ENCODE measurements around the gene ARHGAP18. TPM values are rescaled to one million over a fixed set of nuclear protein-coding genes. Genes with fewer than 3 reads are reported as not detected.

The ARHGAP18 gene
- total and polyA plus RNA-seq, 3 experiments from 2014 or later: 5.8 to 7.2 (median 6.5) TPM

DNA sequence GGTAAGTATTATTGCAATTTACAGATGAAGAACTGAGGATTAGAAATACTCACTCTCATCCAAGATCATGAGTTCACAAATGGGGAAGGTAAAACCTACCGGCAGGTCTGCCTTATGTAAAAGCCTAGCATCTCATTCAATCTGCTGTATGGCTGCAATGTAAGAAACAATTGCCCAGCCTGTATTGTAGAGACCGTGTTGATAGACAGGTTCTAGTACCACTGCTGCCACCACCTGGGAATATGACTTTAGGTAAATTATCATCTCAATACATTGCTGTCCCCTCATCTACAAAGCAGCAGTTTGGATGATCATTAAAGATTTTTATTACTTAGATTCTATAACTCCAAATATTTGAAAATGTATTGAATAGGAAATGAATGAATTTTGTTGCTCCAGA lies 23.3 kb upstream of the ARHGAP18 start:
- Mint-ChIP-seq H3K9me3 (no peaks in the 10 kb centered on the region), H3K4me3 (no peak overlapping the region), H3K4me1 (peaks cover 14 to 28% (median 17%) of the 10 kb centered on the region in 3 donors), H3K27ac (no peak overlapping the region), H3K27me3 (no peaks in the 10 kb centered on the region), H3K36me3 (no peaks in the 10 kb centered on the region)
- POLR2A ChIA-PET: no interaction called here
- CTCF ChIA-PET: interaction anchor here (2.6 to 6.4 kb wide), 3 partner anchors 12 to 134 kb away, joined by 6 to 88 read pairs (median 38); no protein-coding TSS in a partner anchor
- Histone ChIP-seq H3K36me3 (ENCODE audit: insufficient read depth, low read length) (no peaks in the 10 kb centered on the region), H3K4me1 (ENCODE audit: insufficient read depth, low read length) (no peaks in the 10 kb centered on the region), H3K27me3 (ENCODE audit: insufficient read depth, low read length, poor library complexity, severe bottlenecking) (no peaks in the 10 kb centered on the region), H3K9me3 (ENCODE audit: low read length) (no peaks in the 10 kb centered on the region), H3K27ac (ENCODE audit: low read depth, low read length) (no peak overlapping the region), H3K4me3 (ENCODE audit: low read length) (no peak overlapping the region)
- DNase-seq: no peak

DNA sequence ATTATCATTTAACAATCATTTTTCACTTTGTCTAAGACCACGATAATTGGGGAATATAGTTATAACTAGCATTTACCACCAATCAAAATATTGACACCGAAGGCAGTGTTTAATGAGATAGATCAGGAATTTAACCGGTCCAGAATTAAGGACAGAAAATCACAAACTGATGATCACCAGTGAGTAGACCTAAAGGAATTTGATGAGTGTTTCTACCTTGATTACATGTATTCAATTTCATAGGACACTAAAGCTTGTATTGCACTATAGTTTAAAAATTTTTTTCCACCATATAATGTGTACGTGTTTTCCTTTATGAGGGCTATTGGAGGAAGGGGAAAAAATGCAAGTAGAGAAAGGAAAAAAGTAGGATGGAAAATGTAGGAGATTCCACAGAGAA lies 22.6 kb upstream of the ARHGAP18 start:
- Histone ChIP-seq H3K36me3 (ENCODE audit: insufficient read depth, low read length) (no peaks in the 10 kb centered on the region), H3K27me3 (ENCODE audit: insufficient read depth, low read length, poor library complexity, severe bottlenecking) (no peaks in the 10 kb centered on the region), H3K9me3 (ENCODE audit: low read length) (no peaks in the 10 kb centered on the region), H3K4me1 (ENCODE audit: insufficient read depth, low read length) (no peaks in the 10 kb centered on the region), H3K27ac (ENCODE audit: low read depth, low read length) (no peak overlapping the region), H3K4me3 (ENCODE audit: low read length) (no peak overlapping the region)
- no peaks in the 10 kb centered on the region for H3K27me3 Mint-ChIP-seq
- no peak for DNase-seq
- ChIA-PET POLR2A (no interaction called here), CTCF (interaction anchor here (2.6 to 6.4 kb wide), 5 partner anchors 12 to 133 kb away, joined by 6 to 88 read pairs (median 27); partner anchors contain the start of gene ARHGAP18)
- peak overlapping the region in 1 of 8 donors; percentile 52 for H3K27ac Mint-ChIP-seq
- no peaks in the 10 kb centered on the region for H3K9me3 Mint-ChIP-seq
- no peak overlapping the region for H3K4me3 Mint-ChIP-seq
- peaks cover 14 to 28% (median 17%) of the 10 kb centered on the region in 3 donors for H3K4me1 Mint-ChIP-seq
- no peaks in the 10 kb centered on the region for H3K36me3 Mint-ChIP-seq

DNA sequence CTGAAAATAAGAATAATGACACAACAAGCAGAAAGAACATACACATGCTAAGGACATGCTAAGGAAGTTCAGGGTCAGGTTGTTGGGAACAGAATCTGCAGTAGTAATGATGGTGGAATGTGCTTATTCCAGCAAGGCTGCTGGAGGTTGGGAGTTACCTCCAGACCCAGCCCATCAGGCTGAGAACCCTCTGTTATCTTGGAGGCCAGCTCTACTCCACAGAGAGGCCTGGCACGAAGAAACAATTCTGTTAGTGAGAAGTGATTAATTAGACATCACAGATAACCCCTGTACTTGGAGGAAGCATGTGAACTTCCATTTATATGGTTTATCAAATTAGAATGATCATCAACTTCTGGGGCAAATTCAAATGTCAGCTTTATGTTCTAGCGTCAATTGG lies 22.1 kb upstream of the ARHGAP18 start:
- CTCF ChIA-PET: interaction anchor here (2.6 to 6.4 kb wide), 5 partner anchors 13 to 133 kb away, joined by 6 to 88 read pairs (median 27); partner anchors contain the start of gene ARHGAP18
- POLR2A ChIA-PET: no interaction called here
- Histone ChIP-seq H3K9me3 (ENCODE audit: low read length) (no peaks in the 10 kb centered on the region), H3K27me3 (ENCODE audit: insufficient read depth, low read length, poor library complexity, severe bottlenecking) (no peaks in the 10 kb centered on the region), H3K36me3 (ENCODE audit: insufficient read depth, low read length) (no peaks in the 10 kb centered on the region), H3K27ac (ENCODE audit: low read depth, low read length) (no peak overlapping the region), H3K4me3 (ENCODE audit: low read length) (no peak overlapping the region), H3K4me1 (ENCODE audit: insufficient read depth, low read length) (no peaks in the 10 kb centered on the region)
- Mint-ChIP-seq H3K9me3 (no peaks in the 10 kb centered on the region), H3K4me1 (peaks cover 14 to 28% (median 17%) of the 10 kb centered on the region in 3 donors), H3K4me3 (no peak overlapping the region), H3K27me3 (no peaks in the 10 kb centered on the region), H3K36me3 (no peaks in the 10 kb centered on the region), H3K27ac (no peak overlapping the region)
- no peak for DNase-seq

DNA sequence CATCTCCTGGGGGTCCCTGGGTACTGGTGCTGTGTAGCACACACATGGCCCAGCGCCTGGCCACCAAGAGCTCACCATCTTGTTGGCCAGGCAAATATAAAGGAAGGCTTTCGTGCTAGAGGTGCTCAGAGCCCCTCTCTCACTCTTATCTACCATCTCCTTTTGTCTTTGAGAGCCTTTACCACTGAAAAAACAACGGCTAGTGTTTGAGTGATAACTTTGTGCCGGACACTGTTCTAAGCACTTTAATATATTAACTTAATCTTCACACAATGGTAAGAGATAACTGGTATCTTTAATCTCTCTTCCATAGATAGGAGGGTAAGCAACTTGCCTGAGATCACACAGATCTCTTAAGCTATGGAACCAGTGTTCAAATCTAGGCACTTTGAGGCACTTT lies 21.5 kb upstream of the ARHGAP18 start:
- Histone ChIP-seq H3K4me1 (ENCODE audit: insufficient read depth, low read length) (no peaks in the 10 kb centered on the region), H3K9me3 (ENCODE audit: low read length) (no peaks in the 10 kb centered on the region), H3K27me3 (ENCODE audit: insufficient read depth, low read length, poor library complexity, severe bottlenecking) (no peaks in the 10 kb centered on the region), H3K27ac (ENCODE audit: low read depth, low read length) (no peak overlapping the region), H3K4me3 (ENCODE audit: low read length) (no peak overlapping the region), H3K36me3 (ENCODE audit: insufficient read depth, low read length) (no peaks in the 10 kb centered on the region)
- CTCF ChIA-PET: interaction anchor here (1.4 to 6.4 kb wide), 10 partner anchors 11 to 290 kb away, joined by 3 to 88 read pairs (median 8); partner anchors contain the start of gene ARHGAP18
- POLR2A ChIA-PET: no interaction called here
- DNase-seq: no peak
- no peaks in the 10 kb centered on the region for H3K36me3 Mint-ChIP-seq
- H3K4me1 Mint-ChIP-seq: peaks cover 14 to 25% (median 17%) of the 10 kb centered on the region in 3 donors
- no peak overlapping the region for H3K27ac Mint-ChIP-seq
- H3K27me3 Mint-ChIP-seq: no peaks in the 10 kb centered on the region
- H3K4me3 Mint-ChIP-seq: no peak overlapping the region
- no peaks in the 10 kb centered on the region for H3K9me3 Mint-ChIP-seq

DNA sequence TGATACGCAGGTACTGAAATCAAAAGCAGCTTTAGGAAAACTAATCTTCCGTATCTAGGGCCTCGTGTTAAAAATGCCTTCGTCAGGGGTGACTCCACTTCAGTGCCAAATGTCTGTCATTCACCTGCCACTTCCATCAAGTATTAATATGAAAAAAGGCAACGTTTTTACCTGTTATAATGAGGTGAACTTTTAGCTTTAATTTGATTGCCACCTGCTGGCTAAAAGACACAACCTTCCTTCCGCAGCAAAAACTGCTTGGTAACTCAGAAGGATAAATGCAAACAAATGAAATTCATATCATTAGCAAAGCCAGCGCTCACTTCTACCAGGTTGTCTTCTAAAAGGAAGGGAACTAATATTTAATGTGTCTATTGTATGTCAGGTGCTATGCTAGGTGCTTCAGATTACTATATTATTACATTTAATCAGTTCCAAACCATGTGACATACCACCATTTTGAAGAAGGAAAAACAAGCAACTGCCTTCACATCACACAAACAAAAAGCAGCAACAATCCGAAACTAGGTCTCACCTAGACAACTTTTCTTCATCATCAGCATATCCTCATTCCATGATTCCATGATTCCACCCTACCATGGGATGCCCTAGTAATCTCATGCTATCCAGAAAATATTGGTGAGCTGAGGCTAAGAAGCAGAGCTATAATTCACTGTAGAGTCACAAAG lies 20.6 kb upstream of the ARHGAP18 start:
- H3K4me3 Mint-ChIP-seq: no peak overlapping the region
- CTCF ChIA-PET: interaction anchor here (1.0 to 6.4 kb wide), 17 partner anchors 12 to 291 kb away, joined by 3 to 88 read pairs (median 4); partner anchors contain the start of gene ARHGAP18
- peak in 3 of 5 donors; percentile 37 to 50 (median 41) for DNase-seq
- Histone ChIP-seq H3K27me3 (ENCODE audit: insufficient read depth, low read length, poor library complexity, severe bottlenecking) (no peaks in the 10 kb centered on the region), H3K36me3 (ENCODE audit: insufficient read depth, low read length) (no peaks in the 10 kb centered on the region), H3K4me1 (ENCODE audit: insufficient read depth, low read length) (no peaks in the 10 kb centered on the region), H3K4me3 (ENCODE audit: low read length) (no peak overlapping the region), H3K9me3 (ENCODE audit: low read length) (no peaks in the 10 kb centered on the region), H3K27ac (ENCODE audit: low read depth, low read length) (no peak overlapping the region)
- H3K27me3 Mint-ChIP-seq: no peaks in the 10 kb centered on the region
- no peaks in the 10 kb centered on the region for H3K9me3 Mint-ChIP-seq
- H3K36me3 Mint-ChIP-seq: no peaks in the 10 kb centered on the region
- H3K4me1 Mint-ChIP-seq: peaks cover 14 to 22% (median 16%) of the 10 kb centered on the region in 3 donors
- H3K27ac Mint-ChIP-seq: peak overlapping the region in 2 of 8 donors; percentile 33 to 37
- POLR2A ChIA-PET: no interaction called here

DNA sequence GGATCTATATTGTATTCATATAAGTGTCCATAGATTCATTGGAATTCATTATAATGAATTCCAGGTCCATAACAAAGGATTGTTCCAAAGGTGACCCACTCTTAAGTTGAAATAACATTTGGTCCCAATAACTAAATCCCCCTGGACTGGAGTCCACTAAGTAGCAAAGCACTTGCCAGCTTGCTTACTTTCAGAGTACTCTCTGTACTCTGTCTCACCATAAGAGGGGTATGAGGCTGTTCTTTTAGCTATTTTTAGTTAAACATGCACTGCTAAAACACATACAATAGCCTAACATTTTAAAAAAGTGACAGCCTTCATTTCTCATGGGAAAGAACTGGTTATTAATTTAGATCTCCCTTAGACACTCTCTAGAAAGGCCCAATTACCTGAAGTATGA lies 16.7 kb upstream of the ARHGAP18 start:
- CTCF ChIA-PET: interaction anchor here (1.2 to 1.9 kb wide), 3 partner anchors 65 to 128 kb away, joined by 3 to 12 read pairs (median 3); no protein-coding TSS in a partner anchor
- no peaks in the 10 kb centered on the region for H3K36me3 Mint-ChIP-seq
- Histone ChIP-seq H3K27ac (ENCODE audit: low read depth, low read length) (no peak overlapping the region), H3K36me3 (ENCODE audit: insufficient read depth, low read length) (no peaks in the 10 kb centered on the region), H3K27me3 (ENCODE audit: insufficient read depth, low read length, poor library complexity, severe bottlenecking) (no peaks in the 10 kb centered on the region), H3K4me1 (ENCODE audit: insufficient read depth, low read length) (no peaks in the 10 kb centered on the region), H3K4me3 (ENCODE audit: low read length) (no peak overlapping the region), H3K9me3 (ENCODE audit: low read length) (no peaks in the 10 kb centered on the region)
- no peaks in the 10 kb centered on the region for H3K27me3 Mint-ChIP-seq
- H3K4me3 Mint-ChIP-seq: no peak overlapping the region
- no peaks in the 10 kb centered on the region for H3K9me3 Mint-ChIP-seq
- DNase-seq: no peak
- H3K4me1 Mint-ChIP-seq: peaks cover 7 to 9% (median 9%) of the 10 kb centered on the region in 3 donors
- no peak overlapping the region for H3K27ac Mint-ChIP-seq
- POLR2A ChIA-PET: no interaction called here

DNA sequence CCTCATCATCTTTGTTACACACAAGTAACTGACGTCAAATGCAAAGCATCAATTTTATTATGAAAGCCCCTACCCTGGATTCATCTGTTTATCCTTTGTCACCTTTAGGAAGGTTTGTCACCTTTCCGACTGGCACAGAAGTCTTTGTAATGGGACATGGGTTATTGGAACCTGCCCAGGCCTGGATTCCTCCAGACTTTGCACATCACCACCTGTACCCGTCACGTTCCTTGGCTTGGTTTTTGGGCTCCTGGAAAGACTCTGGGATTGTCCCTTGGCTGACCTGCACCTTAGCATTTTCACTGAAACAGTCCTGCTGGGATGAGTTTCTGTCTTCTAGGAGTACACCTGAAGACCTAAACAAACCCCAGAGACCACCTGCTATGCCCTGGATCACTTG lies 15.4 kb upstream of the ARHGAP18 start:
- H3K27me3 Mint-ChIP-seq: no peaks in the 10 kb centered on the region
- Histone ChIP-seq H3K4me1 (ENCODE audit: insufficient read depth, low read length) (no peaks in the 10 kb centered on the region), H3K4me3 (ENCODE audit: low read length) (no peak overlapping the region), H3K9me3 (ENCODE audit: low read length) (no peaks in the 10 kb centered on the region), H3K36me3 (ENCODE audit: insufficient read depth, low read length) (no peaks in the 10 kb centered on the region), H3K27ac (ENCODE audit: low read depth, low read length) (no peak overlapping the region), H3K27me3 (ENCODE audit: insufficient read depth, low read length, poor library complexity, severe bottlenecking) (no peaks in the 10 kb centered on the region)
- ChIA-PET POLR2A (no interaction called here), CTCF (interaction anchor here (1.1 kb wide), 2 partner anchors 25 to 127 kb away, joined by 5 to 6 read pairs; no protein-coding TSS in a partner anchor)
- H3K9me3 Mint-ChIP-seq: no peaks in the 10 kb centered on the region
- H3K4me1 Mint-ChIP-seq: peaks cover under 1 to 2% (median 2%) of the 10 kb centered on the region in 3 donors
- no peak overlapping the region for H3K27ac Mint-ChIP-seq
- no peak overlapping the region for H3K4me3 Mint-ChIP-seq
- DNase-seq: no peak
- H3K36me3 Mint-ChIP-seq: no peaks in the 10 kb centered on the region

DNA sequence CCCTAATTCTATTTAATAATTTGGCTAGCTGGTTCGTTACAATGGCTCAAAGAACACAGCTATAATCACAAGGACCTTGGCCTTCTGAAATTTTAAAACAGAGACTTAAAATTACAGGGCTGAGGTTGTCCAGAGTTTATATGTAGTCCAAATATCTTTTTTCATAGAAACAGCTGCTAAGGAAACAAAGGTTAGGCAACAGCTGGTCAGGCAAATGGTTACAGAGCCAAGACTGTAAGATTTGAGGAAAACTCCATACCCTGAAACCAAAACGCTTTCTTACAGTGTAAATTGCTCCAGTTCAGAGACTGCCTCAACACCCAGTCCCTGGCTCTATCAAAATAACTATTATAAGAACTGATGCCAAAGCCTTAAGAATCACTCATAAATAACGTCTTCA lies 9.7 kb upstream of the ARHGAP18 start:
- ChIA-PET CTCF (interaction anchor here (0.8 to 1.4 kb wide), 4 partner anchors 10 to 122 kb away, joined by 3 to 6 read pairs (median 3); partner anchors contain the start of gene ARHGAP18), POLR2A (no interaction called here)
- H3K4me3 Mint-ChIP-seq: no peak overlapping the region
- H3K36me3 Mint-ChIP-seq: no peaks in the 10 kb centered on the region
- no peaks in the 10 kb centered on the region for H3K9me3 Mint-ChIP-seq
- H3K27ac Mint-ChIP-seq: no peak overlapping the region
- H3K4me3 ChIP-seq (ENCODE audit: low read length): no peak overlapping the region
- peaks cover 1 to 2% (median 2%) of the 10 kb centered on the region in 3 donors for H3K4me1 Mint-ChIP-seq
- H3K27me3 ChIP-seq (ENCODE audit: insufficient read depth, low read length, poor library complexity, severe bottlenecking): no peaks in the 10 kb centered on the region
- no peak overlapping the region for H3K27ac ChIP-seq (ENCODE audit: low read depth, low read length)
- H3K9me3 ChIP-seq (ENCODE audit: low read length): no peaks in the 10 kb centered on the region
- no peaks in the 10 kb centered on the region for H3K4me1 ChIP-seq (ENCODE audit: insufficient read depth, low read length)
- no peak for DNase-seq
- H3K36me3 ChIP-seq (ENCODE audit: insufficient read depth, low read length): no peaks in the 10 kb centered on the region
- H3K27me3 Mint-ChIP-seq: no peaks in the 10 kb centered on the region

Data from CD8-positive, alpha-beta memory T cell (primary cell).